Activated B cell treated with CpG ODN at 0.5 μM for 24 hours (primary cell): ENCODE measurements around the gene DYRK1A. TPM values are rescaled to one million over a fixed set of nuclear protein-coding genes. Genes with fewer than 3 reads are reported as not detected.
A peak's percentile ranks its signal among the peaks of the same experiment; 100 is the strongest.

Experiments
- ATAC-seq: fragments of 200-7000 bp; cut with Tn5 transposase; one replicate; pipeline ENCODE4 v1.10.0; 2021; ENCODE audit warnings: low read depth, mild to moderate bottlenecking, moderate library complexity
- CTCF ChIA-PET: fragments of 350-600 bp; sonication (Branson Sonifier 250); formaldehyde crosslinking; loops from one replicate; lab custom pipeline; 2021; ENCODE audit warnings: antibody characterized with exemption; lab: Charles Lee
- POLR2A ChIA-PET: fragments of 350-600 bp; sonication (Branson Sonifier 250); formaldehyde crosslinking; loops from one replicate; lab custom pipeline; 2021; ENCODE audit warnings: antibody characterized with exemption; lab: Charles Lee
- DNase-seq: peaks from one replicate; pipeline ENCODE4 v3.0.0; 2022
- H3K27ac Mint-ChIP-seq: one replicate; pipeline ENCODE4 v1.8.0; 2020; ENCODE audit warnings: mixed read lengths
- H3K27me3 Mint-ChIP-seq: one replicate; pipeline ENCODE4 v1.8.0; 2021; ENCODE audit warnings: mixed read lengths
- H3K36me3 Mint-ChIP-seq: one replicate; pipeline ENCODE4 v1.8.0; 2021; ENCODE audit warnings: low read depth, mixed read lengths
- H3K4me1 Mint-ChIP-seq: one replicate; pipeline ENCODE4 v1.8.0; 2021; ENCODE audit warnings: mixed read lengths
- H3K4me3 Mint-ChIP-seq: one replicate; pipeline ENCODE4 v1.8.0; 2020; ENCODE audit warnings: mild to moderate bottlenecking, mixed read lengths
- H3K9me3 Mint-ChIP-seq: one replicate; pipeline ENCODE4 v1.8.0; 2020; ENCODE audit warnings: mixed read lengths
- intact Hi-C: fragments of 100-400 bp; cut with micrococcal nuclease; formaldehyde crosslinking; loops from one replicate; pipeline ENCODE4 v1.15.1; 2024
- total RNA-seq: library from RNA; stranded (reverse); gene quantifications from 2 replicates; pipeline ENCODE4 v1.2.3, GENCODE V29; 2022
- TF ChIP-seq, protein P1 (sequence below): fragments of 200-600 bp; IDR thresholded peaks from one replicate; pipeline ENCODE4 v1.8.0; 2022; ENCODE audit warnings: antibody characterized with exemption, mild to moderate bottlenecking

The DYRK1A gene
- total RNA-seq, 1 donor from 2014 or later: 99.9 TPM

DNA sequence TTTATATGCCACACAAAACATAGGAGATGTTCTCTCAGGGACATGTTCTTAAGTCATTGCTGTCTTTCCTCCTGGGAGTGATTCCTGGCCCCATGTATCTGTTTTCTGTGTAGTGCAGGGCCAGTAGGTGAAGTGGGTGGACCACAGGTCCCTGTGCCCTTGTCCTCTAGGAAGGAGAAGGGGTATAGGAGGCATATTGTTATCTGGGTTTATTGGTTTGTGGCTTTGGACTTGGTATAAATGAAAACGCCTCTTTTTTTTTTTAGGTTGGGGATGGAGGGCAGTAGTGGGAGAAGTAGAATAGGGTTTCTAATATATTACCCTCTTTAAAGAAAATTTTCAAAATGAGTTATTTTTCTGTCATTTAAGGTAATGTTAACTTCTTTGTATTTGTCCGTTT is 29.4 kb downstream of the DYRK1A start:
- CTCF ChIA-PET: no interaction called here
- intact Hi-C loops: loop anchor here (2.0 kb wide), 1 partner anchor 15 kb away; no protein-coding TSS in a partner anchor
- no peak overlapping the region for H3K4me3 Mint-ChIP-seq

DNA sequence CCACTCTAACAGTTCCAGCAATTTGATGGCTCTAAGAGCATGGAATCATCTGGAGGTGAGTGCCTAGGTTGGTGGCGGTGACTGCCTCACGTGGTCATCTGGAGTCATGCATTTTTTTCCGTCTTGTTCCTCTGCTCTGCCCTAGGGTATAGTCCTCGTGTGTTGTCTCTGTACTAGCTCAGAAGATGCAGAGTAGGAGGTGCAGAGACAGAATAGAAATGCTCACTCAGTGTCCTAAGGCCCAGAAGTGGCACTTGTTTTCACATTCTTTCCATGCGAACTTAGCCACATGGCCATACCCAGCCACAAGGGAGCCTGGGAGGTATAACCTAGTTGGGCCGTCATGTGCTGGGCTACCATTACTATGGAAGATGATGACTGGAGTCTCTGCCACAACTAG is 30.3 kb downstream of the DYRK1A start:
- ChIA-PET CTCF (no interaction called here), POLR2A (no interaction called here)
- H3K9me3 Mint-ChIP-seq: peaks cover 2% of the 10 kb centered on the region
- TF ChIP-seq, protein P1, sequence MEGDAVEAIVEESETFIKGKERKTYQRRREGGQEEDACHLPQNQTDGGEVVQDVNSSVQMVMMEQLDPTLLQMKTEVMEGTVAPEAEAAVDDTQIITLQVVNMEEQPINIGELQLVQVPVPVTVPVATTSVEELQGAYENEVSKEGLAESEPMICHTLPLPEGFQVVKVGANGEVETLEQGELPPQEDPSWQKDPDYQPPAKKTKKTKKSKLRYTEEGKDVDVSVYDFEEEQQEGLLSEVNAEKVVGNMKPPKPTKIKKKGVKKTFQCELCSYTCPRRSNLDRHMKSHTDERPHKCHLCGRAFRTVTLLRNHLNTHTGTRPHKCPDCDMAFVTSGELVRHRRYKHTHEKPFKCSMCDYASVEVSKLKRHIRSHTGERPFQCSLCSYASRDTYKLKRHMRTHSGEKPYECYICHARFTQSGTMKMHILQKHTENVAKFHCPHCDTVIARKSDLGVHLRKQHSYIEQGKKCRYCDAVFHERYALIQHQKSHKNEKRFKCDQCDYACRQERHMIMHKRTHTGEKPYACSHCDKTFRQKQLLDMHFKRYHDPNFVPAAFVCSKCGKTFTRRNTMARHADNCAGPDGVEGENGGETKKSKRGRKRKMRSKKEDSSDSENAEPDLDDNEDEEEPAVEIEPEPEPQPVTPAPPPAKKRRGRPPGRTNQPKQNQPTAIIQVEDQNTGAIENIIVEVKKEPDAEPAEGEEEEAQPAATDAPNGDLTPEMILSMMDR: no peak
- intact Hi-C loops: no loop called here
- peaks cover 75% of the 10 kb centered on the region for H3K4me1 Mint-ChIP-seq
- H3K4me3 Mint-ChIP-seq: peak overlapping the region; percentile 24
- no peak for DNase-seq
- H3K27me3 Mint-ChIP-seq: no peaks in the 10 kb centered on the region
- no peak for ATAC-seq
- H3K36me3 Mint-ChIP-seq: peaks cover 12% of the 10 kb centered on the region
- no peak overlapping the region for H3K27ac Mint-ChIP-seq

More for the DNA sequence above, 29.4 kb downstream of the DYRK1A start:
- POLR2A ChIA-PET: no interaction called here
- Mint-ChIP-seq H3K27me3 (no peaks in the 10 kb centered on the region), H3K27ac (no peak overlapping the region), H3K9me3 (peaks cover 2% of the 10 kb centered on the region), H3K36me3 (peaks cover 12% of the 10 kb centered on the region), H3K4me1 (peaks cover 84% of the 10 kb centered on the region)
- TF ChIP-seq, protein P1: no peak
- ATAC-seq (no peak), DNase-seq (no peak)

DNA sequence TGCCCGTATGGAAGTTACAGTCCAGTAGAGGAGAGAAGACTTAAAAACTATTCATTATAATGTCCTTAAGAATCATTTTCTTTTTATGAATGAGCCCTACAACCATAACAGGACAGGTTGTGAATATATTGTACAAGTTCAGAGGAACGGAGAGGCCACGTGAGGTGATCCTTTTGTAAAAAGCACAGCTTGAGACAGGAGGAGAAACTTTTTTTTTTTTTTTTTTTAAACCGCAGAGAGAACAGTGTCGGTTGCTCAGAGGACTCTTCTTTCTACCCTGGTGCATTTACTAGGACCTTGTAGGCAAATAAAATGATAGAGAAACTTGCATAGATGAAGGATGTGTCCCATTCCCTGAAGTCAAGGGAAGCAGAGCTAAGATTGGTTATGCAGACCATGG is 32.1 kb downstream of the DYRK1A start:
- ChIA-PET CTCF (no interaction called here), POLR2A (interaction anchor here (0.6 kb wide), 1 partner anchor 32 kb away, joined by 3 read pairs; the partner anchor contains the start of gene DYRK1A)
- H3K4me1 Mint-ChIP-seq: peaks cover 71% of the 10 kb centered on the region
- H3K9me3 Mint-ChIP-seq: peaks cover 6% of the 10 kb centered on the region
- no peak overlapping the region for H3K27ac Mint-ChIP-seq
- no peak overlapping the region for H3K4me3 Mint-ChIP-seq
- TF ChIP-seq, protein P1: no peak
- H3K27me3 Mint-ChIP-seq: no peaks in the 10 kb centered on the region
- intact Hi-C loops: loop anchor here (2.0 kb wide), 1 partner anchor 14 kb away; no protein-coding TSS in a partner anchor
- ATAC-seq (no peak), DNase-seq (no peak)
- H3K36me3 Mint-ChIP-seq: peaks cover 13% of the 10 kb centered on the region

DNA sequence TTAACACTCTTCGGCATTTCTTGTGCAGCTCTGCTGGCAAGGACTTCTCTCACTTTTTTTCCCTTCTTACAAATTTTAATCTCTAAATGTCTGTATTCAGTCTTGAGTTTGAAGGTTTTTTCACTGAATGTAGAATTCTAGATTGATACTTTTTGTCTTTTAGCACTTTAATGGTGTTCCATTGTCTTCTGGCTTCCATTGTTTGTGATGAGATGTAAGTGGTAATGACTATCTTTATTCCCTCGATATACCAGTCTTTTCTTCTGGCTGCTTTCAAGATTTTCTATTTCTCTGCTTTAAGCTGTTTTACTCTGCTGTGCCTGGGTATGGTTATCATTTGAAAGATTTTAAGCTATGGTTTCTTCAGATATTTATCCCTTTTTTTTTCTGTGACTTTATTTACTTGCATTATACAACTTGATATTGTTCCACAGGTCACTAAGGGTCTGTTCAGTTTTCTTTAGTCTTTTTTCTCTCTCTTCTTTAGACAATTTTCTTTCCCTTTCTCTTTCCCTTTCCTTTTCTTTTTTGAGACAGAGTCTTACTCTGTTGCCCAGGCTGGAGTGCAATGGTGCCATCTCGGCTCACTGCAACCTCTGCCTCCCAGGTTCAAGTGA is 35.8 kb downstream of the DYRK1A start:
- ATAC-seq (no peak), DNase-seq (no peak)
- H3K9me3 Mint-ChIP-seq: peaks cover 6% of the 10 kb centered on the region
- no peak overlapping the region for H3K4me3 Mint-ChIP-seq
- H3K27ac Mint-ChIP-seq: no peak overlapping the region
- TF ChIP-seq, protein P1: no peak
- intact Hi-C loops: no loop called here
- H3K36me3 Mint-ChIP-seq: peaks cover 13% of the 10 kb centered on the region
- H3K4me1 Mint-ChIP-seq: peaks cover 75% of the 10 kb centered on the region
- no peaks in the 10 kb centered on the region for H3K27me3 Mint-ChIP-seq
- ChIA-PET POLR2A (no interaction called here), CTCF (no interaction called here)

DNA sequence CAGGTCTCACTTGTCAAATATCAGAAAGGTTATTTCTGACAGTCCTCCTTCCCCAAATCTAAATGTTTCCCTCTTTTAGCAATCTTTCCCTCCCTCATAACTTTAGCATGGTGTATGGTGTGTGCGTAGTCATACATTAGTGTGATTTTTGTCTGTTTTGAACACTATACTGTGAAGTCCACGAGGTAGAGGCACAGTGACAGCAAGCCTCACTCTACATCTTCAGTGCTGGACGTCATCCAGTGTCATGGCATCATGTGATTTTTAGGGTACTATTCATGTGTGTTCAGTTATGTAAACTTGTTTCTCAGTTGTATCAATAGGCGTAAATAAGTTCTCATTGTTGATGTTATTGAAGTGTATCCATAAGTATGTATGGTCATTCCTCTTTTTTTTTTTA is 39.1 kb downstream of the DYRK1A start:
- ATAC-seq: no peak
- no peak overlapping the region for H3K27ac Mint-ChIP-seq
- peak overlapping the region; percentile 9 for H3K4me3 Mint-ChIP-seq

More for the DNA sequence above, 39.1 kb downstream of the DYRK1A start:
- TF ChIP-seq, protein P1: no peak
- Mint-ChIP-seq H3K36me3 (peaks cover 25% of the 10 kb centered on the region), H3K27me3 (no peaks in the 10 kb centered on the region), H3K9me3 (peaks cover 4% of the 10 kb centered on the region), H3K4me1 (peaks cover 75% of the 10 kb centered on the region)
- ChIA-PET POLR2A (no interaction called here), CTCF (no interaction called here)
- no peak for DNase-seq
- intact Hi-C loops: loop anchor here (2.0 kb wide), 1 partner anchor 13 kb away; no protein-coding TSS in a partner anchor
